Astrocyte of the cerebellum (primary cell): ENCODE results near the gene ESPL1.
A peak's percentile ranks its signal among the peaks of the same experiment; 100 is the strongest.

Experiments used
- DNase-seq: peaks from one replicate; pipeline ENCODE4 v3.0.0-alpha.2; 2011; ENCODE audit warnings: low read depth
- H3K4me3 ChIP-seq: 2 replicates; pipeline ENCODE4 v1.5.1; 2011; ENCODE audit warnings: mild to moderate bottlenecking, low read depth, low read length, moderate library complexity
- CTCF ChIP-seq: IDR thresholded peaks from 2 replicates; pipeline ENCODE4 v1.5.1; 2012; ENCODE audit warnings: low read length, low read depth, moderate library complexity, mild to moderate bottlenecking; ENCODE audit errors: missing control alignments
- in situ Hi-C: cut with HindIII; loops from 2 replicates; pipeline ENCODE4 v1.10.0; 2017; ENCODE audit warnings: low sequenced_read_pairs

Gene ESPL1

DNA sequence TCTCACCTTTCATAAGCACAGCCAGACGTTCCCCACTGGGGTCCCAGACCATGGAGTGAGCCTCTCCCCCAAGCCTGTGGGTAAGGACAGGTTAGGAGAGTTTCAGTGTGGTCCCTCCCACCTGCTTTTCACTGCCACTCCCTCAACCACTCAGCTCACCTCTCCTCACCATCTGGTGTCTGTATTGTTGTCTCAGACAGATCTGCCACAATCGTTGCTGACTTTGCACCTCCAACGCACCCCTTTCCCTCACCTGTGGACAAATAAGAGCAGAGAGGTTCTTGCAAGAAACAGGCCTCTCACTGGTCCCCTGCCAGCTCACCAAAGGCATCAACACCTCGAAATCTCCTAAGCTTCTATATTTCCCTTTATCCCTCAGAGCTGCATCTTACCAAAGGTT, 40.2 kb downstream of the ESPL1 start:
- H3K4me3 ChIP-seq, result no peak overlapping the region
- in situ Hi-C loops, result no loop called here
- TF ChIP-seq CTCF, result no peak
- DNase-seq, result no peak

DNA sequence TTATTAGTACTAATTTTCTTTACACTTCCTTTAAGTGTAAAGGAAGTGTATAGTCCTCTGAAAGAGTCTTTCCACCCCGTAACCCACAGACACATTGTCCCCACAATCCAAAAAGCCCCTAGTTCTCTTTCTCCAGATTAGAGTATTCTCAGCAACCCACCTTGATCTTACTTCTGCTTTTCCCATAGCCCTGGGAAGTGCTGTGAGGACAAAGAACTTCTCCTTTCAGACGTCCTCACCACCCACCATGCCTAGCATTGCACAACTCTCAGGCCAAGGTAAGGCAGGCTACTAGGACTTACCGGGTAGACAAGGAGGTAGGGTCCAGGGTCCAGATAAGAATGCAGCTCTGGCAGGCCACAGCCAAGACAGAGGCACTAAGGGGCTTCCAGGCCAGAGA, 45.9 kb downstream of the ESPL1 start:
- no peak overlapping the region for H3K4me3 ChIP-seq
- in situ Hi-C loops, result no loop called here
- TF ChIP-seq CTCF, result no peak
- no peak for DNase-seq

DNA sequence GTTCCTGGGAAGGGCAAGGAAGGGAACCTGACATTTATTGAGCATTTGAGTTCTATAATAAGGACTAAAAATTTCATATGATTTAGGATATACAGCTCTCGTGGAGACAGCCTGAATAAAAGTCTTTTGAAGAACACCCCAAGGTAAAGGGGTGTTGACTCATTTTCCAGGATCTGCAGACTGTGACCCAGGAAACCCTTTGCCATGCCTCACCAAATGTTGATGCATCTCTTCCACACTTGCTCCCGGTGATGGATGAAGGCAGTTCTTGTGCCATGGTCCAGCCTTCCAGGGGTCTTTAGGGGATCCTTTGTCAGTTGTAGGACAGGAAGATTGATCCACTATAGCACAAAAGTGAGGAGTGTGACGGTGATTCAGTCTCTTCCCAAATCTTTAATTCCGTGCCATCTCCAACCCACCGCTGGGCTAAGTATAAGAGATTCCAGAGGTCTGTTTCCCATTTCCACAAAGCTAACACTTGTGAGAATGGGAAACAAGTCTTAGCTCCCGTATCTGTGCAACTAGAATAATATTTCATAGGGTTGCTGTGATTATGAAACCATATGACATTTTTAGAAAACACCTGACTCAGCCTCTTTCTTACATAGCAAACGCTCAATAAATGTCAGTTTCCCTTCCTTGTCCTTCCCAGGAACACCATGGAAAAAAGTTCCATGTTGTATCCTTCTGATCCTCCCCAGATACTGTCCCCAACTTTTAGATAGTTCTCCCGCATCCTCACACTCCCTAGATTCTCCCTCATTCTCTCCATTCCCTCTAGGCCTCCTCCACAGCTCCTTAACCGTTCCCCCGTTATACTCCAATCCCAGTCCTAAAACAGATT, 52.5 kb downstream of the ESPL1 start:
- no peak for DNase-seq
- no peak for TF ChIP-seq CTCF
- peak overlapping the region; percentile 74 for H3K4me3 ChIP-seq
- in situ Hi-C loops, result no loop called here

DNA sequence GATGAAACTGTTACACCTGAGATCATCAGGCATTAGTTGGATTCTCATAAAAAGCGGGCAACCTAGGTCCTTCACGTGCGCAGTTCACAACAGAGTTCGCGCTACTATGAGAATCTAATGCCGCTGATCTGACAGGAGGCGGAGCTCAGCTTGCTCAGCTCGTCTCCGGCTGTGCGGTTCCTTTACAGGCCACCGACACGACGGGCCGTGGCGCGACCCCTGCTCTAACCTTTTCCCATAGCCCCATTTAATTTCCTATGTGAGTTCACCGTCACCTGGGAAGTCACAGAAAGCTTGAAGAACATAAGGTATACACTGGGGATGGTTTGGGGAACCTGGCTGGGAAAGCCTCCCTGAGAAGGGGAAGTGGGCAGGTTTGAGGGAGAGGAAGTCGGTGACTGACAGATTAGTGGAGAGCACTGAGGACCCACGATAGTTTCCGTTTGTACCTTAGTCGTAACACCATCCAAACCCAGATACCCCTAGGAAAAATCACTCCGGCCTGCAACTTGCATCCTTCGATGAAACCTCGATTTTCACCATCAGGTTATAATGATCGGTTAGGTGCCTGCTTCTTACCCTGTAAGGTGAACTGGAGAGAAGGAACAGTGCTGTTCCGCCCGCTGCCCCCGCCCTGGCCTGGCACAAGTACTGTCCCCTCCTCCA, 56.1 kb downstream of the ESPL1 start:
- TF ChIP-seq CTCF, result no peak
- in situ Hi-C loops, result no loop called here
- DNase-seq, result no peak
- H3K4me3 ChIP-seq, result peak overlapping the region; percentile 47

DNA sequence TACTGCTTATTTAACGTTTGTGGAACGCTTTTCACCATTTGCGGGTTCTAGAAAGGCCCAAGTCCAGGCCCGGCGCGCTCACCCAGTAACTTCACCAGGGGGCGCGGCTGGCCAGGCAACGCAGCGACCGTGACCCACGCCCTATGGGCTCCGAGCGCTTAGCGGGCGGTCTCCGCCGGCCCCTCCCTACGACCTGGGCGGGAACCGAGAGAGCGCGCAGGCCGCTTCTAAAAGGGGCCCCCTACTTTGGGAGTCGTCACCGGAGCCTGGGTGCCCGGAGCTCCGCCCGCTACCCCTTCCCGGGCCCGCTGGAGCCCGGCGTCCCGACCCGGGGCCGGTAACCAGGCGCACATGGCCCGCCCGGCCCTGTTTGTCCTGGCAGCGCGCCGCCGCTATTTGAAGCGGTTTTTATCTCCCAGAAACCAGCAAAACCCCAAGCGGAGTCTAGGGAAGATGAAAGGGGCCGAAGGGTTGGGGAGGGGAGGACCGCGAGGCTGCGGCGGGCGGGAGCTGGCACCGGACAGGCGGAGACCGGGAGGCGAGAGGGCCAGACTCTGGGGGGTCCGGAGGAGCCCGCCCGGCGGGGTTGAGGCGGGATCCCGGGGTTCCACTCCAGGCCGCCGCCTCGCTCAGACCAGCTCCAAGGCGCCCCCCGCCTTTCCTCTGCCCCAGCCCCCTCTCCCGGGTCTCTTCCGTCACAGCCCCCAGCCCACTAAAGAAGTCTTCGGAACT, 56.8 kb downstream of the ESPL1 start:
- in situ Hi-C loops, result no loop called here
- peak; percentile 55 for DNase-seq
- H3K4me3 ChIP-seq, result peak overlapping the region; percentile 47

More for the DNA sequence above, 56.8 kb downstream of the ESPL1 start:
- peak; percentile 60 for TF ChIP-seq CTCF
